Stimulated activated CD8-positive, alpha-beta memory T cell treated with anti-CD3 and anti-CD28 coated beads, Interleukin-15, amount 100 ng/mL, for 24 hours (primary cell): ENCODE measurements around the gene TENM3.
"Not testable (repeated sequence)": the region's sequence is repeated elsewhere in the genome, so short reads cannot be mapped to it uniquely, and the experiment has no call there.

ENCODE experiments used
- DNase-seq: peaks from one replicate; pipeline ENCODE4 v3.0.0-alpha.2; 2020; ENCODE audit warnings: low read depth

Gene TENM3

GRCh38 chr4:182228991-182229577 is 14.1 kb upstream of the TENM3 start:
- no peak for DNase-seq

GRCh38 chr4:182230256-182230655 is 12.9 kb upstream of the TENM3 start:
- no peak for DNase-seq

DNA sequence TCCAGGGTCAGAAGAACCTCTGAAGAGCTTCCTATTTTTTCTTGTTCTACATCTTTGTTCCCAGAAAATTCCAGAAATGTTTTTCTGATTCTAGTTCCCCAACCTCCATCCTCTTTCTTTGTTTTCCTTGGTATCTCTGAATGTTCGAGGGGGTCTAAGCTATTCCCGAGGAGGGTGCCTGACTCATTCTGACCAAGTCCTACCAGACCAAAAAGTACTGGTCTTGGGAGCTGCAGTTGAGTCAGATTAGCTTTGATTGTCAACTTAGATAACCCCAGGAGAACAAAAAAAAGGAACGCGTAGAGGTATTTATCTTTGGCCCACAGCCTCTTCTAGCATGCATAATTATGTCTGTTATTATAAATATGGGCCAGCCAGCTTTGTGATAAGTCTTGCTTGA is 12.1 kb upstream of the TENM3 start:
- no peak for DNase-seq

DNA sequence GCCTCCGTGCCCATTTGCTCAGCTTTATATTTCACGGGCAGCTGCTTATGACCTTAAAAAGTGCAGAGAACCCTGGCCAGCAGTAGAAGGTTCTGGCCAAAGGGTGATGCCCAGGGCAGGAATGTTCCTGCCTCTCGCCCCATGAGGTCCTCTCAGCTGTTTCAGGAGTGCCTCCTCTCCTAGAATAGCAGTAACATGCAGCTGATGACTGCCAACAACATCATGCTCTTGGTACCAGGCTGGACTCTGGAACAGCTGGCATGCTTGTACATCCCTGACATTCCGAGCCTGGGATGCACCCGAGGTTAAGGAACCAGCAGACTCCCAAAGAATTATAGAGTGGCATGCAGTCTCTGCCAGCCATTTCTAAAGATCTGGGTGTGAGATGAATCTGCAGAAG is 11.7 kb upstream of the TENM3 start:
- no peak for DNase-seq

DNA sequence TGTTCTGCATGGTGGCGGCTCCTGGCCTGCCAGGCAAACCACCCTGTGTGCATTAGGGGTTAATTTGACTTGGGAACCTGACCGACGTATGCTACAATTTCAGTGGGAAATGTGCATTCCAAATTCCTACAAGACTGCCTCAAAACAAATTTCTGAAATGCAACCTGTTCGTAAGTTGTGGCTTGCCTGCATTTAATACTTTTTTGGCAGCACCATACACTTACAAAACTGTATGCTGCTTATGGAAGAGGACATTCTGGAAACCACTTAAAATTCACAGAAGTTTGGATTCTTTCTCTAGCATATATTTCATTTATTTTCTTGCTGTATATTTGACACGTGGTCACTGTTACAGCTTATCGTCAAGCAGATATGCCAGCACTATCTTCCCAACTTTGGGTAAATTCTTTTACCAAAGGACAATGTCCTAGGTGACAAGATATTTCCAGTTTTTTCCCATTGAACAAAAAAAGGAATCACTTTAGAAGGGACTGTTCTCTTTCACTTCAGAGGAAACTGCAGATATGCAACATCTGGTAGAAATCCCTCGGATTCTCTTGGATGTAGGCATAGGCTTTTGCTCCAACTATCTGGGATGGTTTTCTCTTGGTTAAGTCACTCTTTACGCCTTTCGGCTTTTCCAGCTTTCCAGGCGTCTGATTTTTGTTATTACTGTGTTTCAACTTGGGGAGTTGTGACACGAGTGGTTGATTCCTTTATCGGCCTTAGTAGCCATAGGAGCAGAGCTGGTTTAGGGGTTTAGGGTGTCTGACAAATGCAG is 9.7 kb upstream of the TENM3 start:
- no peak for DNase-seq

DNA sequence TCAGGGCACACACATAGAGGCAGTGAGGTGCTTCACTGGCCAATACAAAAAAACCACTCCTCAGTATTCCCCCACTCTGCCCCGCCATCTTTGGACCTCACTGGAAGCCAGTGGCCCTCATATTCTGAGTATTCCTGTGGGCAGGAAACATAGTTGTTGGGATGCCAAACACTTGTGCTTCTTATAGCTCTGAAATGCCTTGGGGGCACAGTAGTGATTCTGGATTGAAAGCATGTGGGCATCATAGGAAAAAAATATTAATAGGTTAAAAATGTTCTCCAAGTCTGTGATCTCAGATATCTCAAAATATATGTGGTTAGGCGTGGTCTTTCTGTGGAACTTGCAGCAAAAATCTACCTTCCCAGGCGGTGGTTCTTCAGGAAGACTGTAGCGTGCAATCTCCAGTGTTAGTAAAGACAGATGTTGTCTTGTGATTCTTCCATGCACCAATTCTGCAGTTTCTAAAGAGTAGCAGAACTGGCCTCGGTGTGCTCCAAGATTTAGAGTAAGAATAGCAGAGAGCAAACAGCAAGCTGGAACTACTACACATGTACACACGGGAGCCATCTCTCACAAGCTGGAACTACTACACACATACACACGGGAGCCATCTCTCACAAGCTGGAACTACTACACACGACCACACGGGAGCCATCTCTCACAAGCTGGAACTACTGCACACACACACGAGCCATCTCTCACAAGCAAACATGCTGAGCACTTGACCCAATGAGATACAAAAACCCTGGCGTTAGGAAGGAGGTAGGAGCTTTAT is 8.0 kb upstream of the TENM3 start:
- no peak for DNase-seq

DNA sequence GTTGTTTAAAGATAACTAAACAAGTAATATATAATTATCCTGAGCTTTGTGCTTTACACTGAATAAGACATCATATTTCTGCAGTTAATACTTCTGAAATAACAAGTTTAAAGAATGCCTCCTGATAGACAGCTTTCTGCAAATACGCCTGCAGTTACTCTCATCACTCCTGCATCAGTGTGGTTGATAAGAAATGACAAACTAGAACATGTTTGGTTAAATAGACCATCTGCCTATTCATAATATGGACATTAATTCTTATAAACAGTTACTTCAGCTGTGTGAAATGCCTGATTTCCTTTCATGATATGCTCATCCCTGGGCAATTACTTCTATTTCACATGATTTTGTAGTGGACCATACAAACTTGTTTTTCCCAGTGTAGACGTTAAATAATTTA is 7.0 kb upstream of the TENM3 start:
- DNase-seq, result no peak

GRCh38 chr4:182237010-182237409 is 6.2 kb upstream of the TENM3 start:
- DNase-seq, result not testable (repeated sequence)

DNA sequence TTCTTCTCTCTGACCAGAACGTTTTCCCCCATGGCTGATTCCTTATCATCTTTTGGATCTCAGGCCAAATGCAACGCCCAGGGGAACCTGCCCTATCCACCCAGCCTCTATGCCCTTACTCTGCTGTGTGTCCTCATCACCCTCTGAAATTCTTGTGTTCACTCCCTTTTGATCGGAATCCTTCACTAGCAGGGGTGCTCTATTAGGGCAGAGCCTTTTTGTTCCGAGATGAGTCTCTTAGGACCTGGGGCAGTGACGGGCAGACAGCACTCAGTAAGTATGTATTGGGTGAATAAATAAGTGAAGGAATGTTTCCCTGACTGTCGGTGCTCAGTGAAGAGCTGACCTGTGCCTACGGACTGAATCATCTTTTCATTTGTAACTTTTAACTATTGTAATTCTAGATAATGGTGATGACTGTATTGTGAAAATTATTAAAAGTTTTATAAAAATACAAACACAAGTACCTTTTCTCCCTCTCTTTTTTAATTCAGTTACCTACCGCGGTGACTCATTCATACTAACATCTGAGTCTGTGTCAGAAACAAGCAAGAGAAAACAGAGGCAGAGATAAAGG is 4.8 kb upstream of the TENM3 start:
- DNase-seq, result no peak

DNA sequence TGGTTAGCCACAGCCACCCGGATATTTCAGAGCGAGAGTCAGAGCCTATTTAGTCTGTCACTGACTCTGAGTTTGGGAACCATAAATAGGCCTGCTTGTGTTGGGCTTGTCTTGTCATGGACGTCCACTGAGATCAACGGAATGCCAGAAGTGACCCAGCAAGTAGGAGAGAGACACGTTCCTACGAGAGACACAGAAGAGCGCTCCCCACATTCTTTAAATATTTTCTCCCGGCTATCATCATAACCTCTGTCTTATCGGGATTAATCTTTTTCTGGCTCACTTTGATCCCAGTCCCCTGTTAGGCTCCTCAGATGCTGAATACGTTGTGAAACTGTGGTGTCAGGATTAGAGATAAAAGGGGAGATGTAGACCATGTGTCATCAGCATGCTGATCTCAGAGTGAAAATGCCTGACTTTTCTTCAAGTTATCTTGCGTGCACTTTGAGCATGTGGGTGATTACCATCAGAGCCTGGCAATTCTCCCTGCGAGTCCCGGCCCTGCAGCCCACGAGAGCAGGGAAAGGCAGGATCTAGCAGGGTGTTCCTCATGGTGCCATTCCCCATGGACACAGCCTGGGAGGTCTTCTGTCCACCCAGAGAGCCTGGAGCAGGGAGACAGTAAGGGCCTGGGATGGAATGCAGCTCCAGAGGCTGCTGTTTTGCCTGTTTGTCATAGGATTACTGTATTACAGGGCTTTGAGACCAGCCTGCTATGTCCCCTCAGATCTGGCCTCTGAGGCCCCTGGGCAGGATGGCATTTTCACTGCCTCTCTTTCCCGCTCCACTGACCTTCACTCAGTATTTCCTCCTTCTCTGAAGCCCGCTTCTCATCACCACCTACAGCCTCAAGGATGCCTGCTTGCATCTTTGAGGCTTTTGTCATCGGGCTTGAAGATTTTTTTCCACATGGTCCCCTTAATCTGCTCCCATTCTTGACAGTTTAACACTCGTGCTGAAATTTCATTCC is 2.8 kb upstream of the TENM3 start:
- DNase-seq, result no peak

- DNase-seq, result not testable (repeated sequence)
Observed at GRCh38 chr4:182242260-182242659, 942 bp upstream of the TENM3 start.

GRCh38 chr4:182242787-182243186 is 415 bp upstream of the TENM3 start:
- DNase-seq, result no peak

DNA sequence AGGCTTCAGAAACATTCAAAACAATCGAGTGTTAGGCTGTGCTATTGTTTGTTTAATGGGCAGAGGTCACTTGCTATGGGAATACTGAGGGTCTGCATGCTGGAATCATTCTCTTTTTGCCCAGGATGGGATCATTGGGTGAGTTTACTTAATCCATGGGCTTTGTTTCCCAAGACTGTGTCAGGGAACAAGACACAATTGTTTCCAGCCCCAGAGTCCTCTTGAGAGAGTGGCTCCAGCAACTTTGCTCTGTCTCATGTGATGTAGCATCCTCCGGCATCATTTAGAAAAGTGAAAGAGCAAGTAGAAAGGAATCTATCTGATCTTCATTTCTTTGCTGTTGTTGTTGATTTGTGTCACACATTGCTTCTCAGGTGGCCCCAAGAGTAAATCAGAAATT is 1.8 kb downstream of the TENM3 start:
- no peak for DNase-seq

- DNase-seq, result no peak
Observed at GRCh38 chr4:182245541-182246215, 2.5 kb downstream of the TENM3 start.

DNA sequence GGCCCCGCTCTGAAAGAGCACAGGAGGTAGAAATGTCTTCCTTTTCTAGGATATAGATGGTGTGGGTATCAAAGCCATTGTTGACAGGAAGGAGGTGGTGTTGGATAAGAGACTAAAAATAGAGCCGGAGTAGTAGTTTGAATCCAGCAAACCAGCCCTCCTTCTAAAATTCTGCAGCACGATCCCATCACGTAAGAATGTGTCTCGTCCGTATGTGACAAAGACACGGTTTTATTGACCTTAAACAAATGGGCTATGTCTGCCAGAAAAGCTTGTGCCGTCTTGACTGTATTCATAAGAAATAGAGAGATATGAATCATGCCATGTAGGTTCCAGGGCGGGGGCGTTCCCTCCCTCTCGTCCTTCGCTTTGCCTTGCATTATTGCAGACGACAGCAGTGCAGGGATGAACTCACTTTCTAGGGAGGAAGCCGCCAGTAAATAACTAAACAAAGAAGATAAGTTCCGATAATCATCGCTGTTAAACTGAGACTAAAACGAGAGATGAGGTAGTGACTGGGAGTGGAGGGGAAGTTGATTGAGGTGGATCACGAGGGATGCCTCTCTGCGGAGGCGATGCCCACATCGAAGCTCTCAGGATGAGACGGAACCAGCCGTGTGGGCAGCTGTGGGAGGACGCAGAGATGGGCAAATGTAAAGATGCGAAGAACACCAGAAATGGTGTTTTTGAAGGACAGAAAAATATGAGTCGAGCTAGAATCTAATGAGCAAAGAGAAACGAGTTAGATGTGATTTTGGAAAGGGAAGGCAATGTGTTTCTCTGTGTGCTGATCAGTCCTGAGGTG is 3.4 kb downstream of the TENM3 start:
- no peak for DNase-seq

DNA sequence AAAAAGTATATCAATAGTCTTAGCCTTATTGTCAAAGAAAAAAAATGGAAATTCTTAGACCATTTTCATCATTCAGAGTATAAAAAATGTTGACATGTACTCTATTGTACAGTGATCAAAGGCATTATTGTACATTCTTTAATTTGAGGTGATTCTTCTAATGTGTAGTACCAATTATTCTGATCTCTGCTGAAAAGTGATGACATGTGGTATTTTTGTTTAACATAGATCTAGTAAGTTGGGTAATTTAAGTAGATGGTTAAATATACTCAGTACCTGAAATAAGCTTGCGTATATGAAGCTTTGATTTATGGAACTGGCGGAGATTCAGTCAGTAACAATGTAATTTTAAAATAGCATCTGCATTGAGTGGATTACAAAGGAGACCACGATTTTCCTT is 5.1 kb downstream of the TENM3 start:
- no peak for DNase-seq

GRCh38 chr4:182250446-182250845 is 7.2 kb downstream of the TENM3 start:
- DNase-seq, result no peak

GRCh38 chr4:182251116-182251515 is 7.9 kb downstream of the TENM3 start:
- no peak for DNase-seq

DNA sequence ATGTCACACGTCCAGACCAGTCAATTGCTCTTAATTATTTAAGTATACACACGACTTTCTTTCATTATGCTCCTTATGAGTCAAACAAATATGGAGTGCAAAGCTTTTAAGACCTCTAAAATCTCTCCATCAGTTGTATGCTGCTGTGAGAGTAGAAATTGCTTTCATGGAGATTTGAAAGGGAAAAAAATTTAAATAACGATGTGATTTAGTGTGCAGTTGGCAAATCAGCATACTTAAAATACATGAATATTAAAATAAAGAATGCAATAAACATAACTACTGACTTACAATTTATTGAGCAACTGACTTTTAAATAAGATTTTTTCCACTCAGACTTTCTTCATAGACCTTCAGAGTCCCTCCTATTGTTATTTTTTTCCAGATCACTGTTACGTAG is 9.0 kb downstream of the TENM3 start:
- no peak for DNase-seq
